Lower leg skin (tissue), 4 donors: Measurements from ENCODE around the gene HSD17B10. TPM values are rescaled to one million over a fixed set of nuclear protein-coding genes. Genes with fewer than 3 reads are reported as not detected.

Source experiments
- DNase-seq, 2 donors: peaks; one replicate each; pipeline ENCODE4 v3.0.0-alpha.2; 2019; ENCODE audit warnings: low spot score in 2 of 2
- H3K4me3 ChIP-seq: fragments of 200-600 bp; sonication (generic); 2 replicates; pipeline ENCODE4 v1.5.1; 2017; ENCODE audit warnings: mild to moderate bottlenecking, low read depth; ENCODE audit not compliant: poor library complexity, severe bottlenecking
- CTCF ChIP-seq, 3 donors: fragments of 450-650 bp; IDR thresholded peaks; one replicate each; pipeline ENCODE4 v1.5.1; 2016; ENCODE audit warnings: antibody characterized with exemption in 3 of 3, mild to moderate bottlenecking in 3 of 3, moderate library complexity in 2 of 3
- POLR2A ChIP-seq, 2 donors: fragments of 450-650 bp; IDR thresholded peaks; one replicate each; pipeline ENCODE4 v1.6.1; 2016 to 2017; ENCODE audit warnings: antibody characterized with exemption in 2 of 2, mild to moderate bottlenecking in 1 of 2, moderate library complexity in 1 of 2
- WGBS, 2 donors: methylation state at CpG; one replicate each; pipeline ENCODE4 v1.1.5; 2018; 5-methylcytosine and 5-hydroxymethylcytosine counted together
- intact Hi-C: fragments of 100-400 bp; cut with DNase I; formaldehyde crosslinking; loops from one replicate; pipeline ENCODE4 v1.15.0; 2023; ENCODE audit warnings: low total_unique reads
- total RNA-seq, 4 donors: library from RNA; depleted of rRNA; stranded (reverse); fragments of >200 nt; gene quantifications; one replicate each; pipeline ENCODE4 v1.1.0, GENCODE V29; 2016

Gene HSD17B10
- total RNA-seq, 4 donors from 2014 or later = 61.2 to 109 (median 83.3) TPM

GRCh38 chrX:53452812-53453211, 18.6 kb upstream of the HSD17B10 start:
- TF ChIP-seq POLR2A (IDR thresholded peaks at IDR 0.05) (no peak), CTCF (IDR thresholded peaks at IDR 0.05) (no peak)
- H3K4me3 ChIP-seq = no peak overlapping the region
- no peak for DNase-seq
- intact Hi-C loops = no loop called here

GRCh38 chrX:53449632-53450031, 15.5 kb upstream of the HSD17B10 start:
- WGBS, 2 donors = 86 to 87% methylated on average over 3 of the region's 3 CpGs
- no peak for TF ChIP-seq CTCF (IDR thresholded peaks at IDR 0.05)
- TF ChIP-seq POLR2A (IDR thresholded peaks at IDR 0.05) = no peak
- intact Hi-C loops = no loop called here
- no peak overlapping the region for H3K4me3 ChIP-seq
- no peak for DNase-seq

GRCh38 chrX:53447441-53447840, 13.3 kb upstream of the HSD17B10 start:
- H3K4me3 ChIP-seq = no peak overlapping the region
- WGBS, 2 donors = 88 to 96% methylated on average over 2 of the region's 2 CpGs
- TF ChIP-seq POLR2A (IDR thresholded peaks at IDR 0.05) (no peak), CTCF (IDR thresholded peaks at IDR 0.05) (no peak)
- intact Hi-C loops = no loop called here
- DNase-seq = no peak

GRCh38 chrX:53445977-53446376, 11.8 kb upstream of the HSD17B10 start:
- no peak for DNase-seq
- WGBS, 2 donors = 19 to 55% methylated on average over 5 to 6 of the region's 6 CpGs
- H3K4me3 ChIP-seq = no peak overlapping the region
- intact Hi-C loops = no loop called here
- TF ChIP-seq CTCF (IDR thresholded peaks at IDR 0.05) (no peak), POLR2A (IDR thresholded peaks at IDR 0.05) (no peak)

GRCh38 chrX:53442322-53442631, 8.1 kb upstream of the HSD17B10 start:
- no peak overlapping the region for H3K4me3 ChIP-seq
- no peak for DNase-seq
- 44 to 80% methylated on average over 1 of the region's 1 CpG for WGBS, 2 donors
- TF ChIP-seq POLR2A (IDR thresholded peaks at IDR 0.05) (no peak), CTCF (IDR thresholded peaks at IDR 0.05) (no peak)
- intact Hi-C loops = no loop called here

DNA sequence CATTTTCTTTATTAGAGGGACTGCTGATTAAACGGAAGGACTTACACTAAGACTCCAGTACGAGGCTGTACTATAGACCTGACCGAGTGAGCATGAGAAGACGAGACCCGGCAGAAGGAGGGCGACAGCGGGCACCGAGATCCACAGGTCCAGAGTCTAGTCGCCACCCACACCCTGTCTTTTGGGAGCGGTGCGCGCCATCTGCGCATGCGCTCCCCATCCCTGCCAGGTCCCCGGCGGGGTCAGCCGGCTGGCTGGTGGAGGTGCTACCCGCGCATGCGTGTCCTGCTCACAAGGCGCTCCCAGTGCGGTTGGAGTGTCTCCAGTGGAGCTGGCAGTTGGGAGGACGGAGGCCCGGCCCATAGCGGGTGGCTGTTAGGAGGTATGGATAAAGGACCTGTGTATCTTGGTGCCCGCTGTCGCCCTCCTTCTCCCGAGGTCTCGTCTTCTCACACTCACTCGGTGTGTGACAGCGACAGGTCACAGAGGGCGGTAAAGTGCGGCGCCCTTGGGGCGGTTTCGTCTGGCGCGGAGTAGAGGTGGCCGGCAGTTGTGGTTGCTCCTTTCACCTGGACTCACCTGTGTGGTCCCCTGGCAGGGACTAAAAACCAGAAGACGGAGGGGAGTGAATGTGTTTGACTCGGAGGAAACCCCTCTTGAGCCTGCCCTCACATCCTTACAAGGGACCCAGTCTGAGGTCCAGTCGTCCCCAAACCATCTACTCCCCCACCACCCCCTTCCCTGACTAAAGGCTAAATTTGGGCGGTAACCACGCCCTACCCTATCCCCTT, 7.6 kb upstream of the HSD17B10 start:
- DNase-seq = peak; percentile 34 to 93
- no peak overlapping the region for H3K4me3 ChIP-seq
- TF ChIP-seq CTCF (IDR thresholded peaks at IDR 0.05) (no peak), POLR2A (IDR thresholded peaks at IDR 0.05) (no peak)
- intact Hi-C loops = no loop called here
- WGBS, 2 donors = 8 to 29% methylated on average over 10 to 30 of the region's 44 CpGs
